GM12875 (cell line): Measurements from ENCODE around the gene PHRF1.

ENCODE experiments used
- H3K4me3 ChIP-seq: one replicate; pipeline ENCODE4 v1.5.1; 2011; ENCODE audit warnings: low read depth, low read length, control low read depth
- TF ChIP-seq, protein P1 (sequence below): IDR thresholded peaks from 2 replicates; pipeline ENCODE4 v1.5.1; 2011; ENCODE audit warnings: low read depth, mild to moderate bottlenecking, control low read depth, inconsistent platforms, low read length, moderate library complexity, borderline replicate concordance; ENCODE audit not compliant: insufficient read depth

Gene PHRF1

DNA sequence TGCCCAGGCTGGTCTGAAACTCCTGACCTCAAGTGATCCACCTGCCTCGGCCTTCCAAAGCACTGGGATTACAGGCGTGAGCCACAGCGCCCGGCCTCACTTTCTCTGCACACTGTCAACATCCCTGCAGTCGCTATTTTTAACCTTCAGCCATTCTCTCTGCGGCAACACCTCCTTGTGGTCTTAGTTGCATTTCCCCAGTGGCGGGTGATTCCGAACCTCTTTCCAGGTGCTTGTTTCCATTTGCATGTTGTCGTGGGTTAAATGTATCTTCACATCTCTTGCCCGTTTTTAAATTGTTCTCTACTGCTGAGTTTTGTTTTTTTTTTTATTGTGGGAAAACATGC, 52.9 kb downstream of the PHRF1 start:
- TF ChIP-seq, protein P1, sequence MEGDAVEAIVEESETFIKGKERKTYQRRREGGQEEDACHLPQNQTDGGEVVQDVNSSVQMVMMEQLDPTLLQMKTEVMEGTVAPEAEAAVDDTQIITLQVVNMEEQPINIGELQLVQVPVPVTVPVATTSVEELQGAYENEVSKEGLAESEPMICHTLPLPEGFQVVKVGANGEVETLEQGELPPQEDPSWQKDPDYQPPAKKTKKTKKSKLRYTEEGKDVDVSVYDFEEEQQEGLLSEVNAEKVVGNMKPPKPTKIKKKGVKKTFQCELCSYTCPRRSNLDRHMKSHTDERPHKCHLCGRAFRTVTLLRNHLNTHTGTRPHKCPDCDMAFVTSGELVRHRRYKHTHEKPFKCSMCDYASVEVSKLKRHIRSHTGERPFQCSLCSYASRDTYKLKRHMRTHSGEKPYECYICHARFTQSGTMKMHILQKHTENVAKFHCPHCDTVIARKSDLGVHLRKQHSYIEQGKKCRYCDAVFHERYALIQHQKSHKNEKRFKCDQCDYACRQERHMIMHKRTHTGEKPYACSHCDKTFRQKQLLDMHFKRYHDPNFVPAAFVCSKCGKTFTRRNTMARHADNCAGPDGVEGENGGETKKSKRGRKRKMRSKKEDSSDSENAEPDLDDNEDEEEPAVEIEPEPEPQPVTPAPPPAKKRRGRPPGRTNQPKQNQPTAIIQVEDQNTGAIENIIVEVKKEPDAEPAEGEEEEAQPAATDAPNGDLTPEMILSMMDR, result no peak
- no peak overlapping the region for H3K4me3 ChIP-seq

DNA sequence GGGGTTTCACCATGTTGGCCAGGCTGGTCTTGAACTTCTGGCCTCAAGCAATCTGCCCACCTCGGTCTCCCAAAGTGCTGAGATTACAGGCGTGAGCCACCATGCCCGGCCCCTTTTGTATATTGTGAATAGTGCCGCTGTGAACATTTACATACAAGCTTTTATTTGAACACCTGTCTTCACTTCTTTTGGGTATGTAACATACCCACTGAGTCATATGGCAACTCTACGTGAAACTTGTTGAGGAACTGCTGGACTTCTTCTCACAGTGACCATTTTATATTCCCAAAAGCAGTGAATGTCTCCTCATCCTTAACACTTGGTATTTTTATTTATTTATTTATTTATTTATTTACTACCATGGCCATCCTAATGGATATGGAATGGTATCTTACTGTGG, 54.6 kb downstream of the PHRF1 start:
- H3K4me3 ChIP-seq, result no peak overlapping the region
- TF ChIP-seq, protein P1, result no peak

DNA sequence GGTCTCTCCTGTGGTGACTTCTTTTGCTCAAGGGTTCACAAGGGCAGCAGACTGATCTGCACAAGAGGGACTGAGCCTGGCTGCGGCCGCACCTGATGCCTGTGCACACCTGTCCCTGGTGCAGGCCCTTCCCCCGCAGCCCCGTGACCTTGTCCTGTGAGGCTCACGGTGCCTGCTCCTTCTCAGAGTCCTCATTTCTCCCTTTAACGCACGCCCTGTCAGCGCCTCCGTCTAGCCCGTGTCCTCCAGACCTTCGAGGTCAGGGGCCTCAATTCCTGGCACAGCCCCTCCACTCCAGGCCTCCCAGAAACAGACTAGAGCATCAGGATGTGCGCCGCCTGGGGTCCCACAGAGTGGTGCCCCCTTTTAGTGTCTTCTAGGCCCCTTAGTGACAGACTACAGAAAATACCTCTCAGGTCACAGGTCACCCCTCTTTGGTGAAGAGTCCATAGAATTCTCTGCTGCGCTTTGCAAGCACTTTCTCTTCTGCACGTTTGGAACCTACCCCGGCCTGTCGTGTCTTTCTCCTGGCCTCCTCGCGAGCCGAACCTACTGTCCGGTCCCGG, 59.8 kb downstream of the PHRF1 start:
- TF ChIP-seq, protein P1, result no peak

DNA sequence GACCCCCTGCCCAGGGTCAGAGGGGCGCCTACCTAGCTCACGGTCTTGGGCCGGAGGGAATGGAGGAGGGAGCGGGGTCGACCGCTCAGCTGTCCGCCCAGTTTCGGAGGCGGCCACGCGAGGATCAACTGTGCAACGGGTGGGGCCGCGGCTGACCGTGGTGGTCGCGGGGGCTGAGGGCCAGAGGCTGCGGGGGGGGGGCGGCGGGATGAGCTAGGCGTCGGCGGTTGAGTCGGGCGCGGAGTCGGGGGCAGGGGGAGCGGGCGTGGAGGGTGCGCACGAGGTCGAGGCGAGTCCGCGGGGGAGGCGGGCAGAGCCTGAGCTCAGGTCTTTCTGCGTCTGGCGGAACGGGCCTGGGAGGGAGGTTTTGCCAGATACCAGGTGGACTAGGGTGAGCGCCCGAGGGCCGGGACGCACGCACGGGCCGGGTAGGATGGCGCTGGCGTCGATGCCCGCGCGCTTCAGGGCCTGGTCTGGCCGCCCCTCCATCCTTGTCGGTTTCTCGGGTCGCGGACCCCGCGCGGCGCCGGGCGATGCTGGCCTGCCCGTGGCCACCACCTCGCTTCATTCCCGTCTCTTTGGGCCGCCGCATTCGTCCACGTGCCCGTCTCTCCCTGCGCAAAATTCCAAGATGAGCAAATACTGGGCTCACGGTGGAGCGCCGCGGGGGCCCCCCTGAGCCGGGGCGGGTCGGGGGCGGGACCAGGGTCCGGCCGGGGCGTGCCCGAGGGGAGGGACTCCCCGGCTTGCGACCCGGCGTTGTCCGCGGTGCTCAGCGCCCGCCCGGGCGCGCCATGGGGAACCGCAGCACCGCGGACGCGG, 60.5 kb downstream of the PHRF1 start, which contains the start of gene DRD4:
Gene DRD4 (plus strand): TSS at position 759 of the 822 bp plus-strand sequence. CDS start 36 bp downstream, at position 795.
- TF ChIP-seq, protein P1, result no peak
- H3K4me3 ChIP-seq, result no peak within 1 kb of the TSS

More for the DNA sequence above, 59.8 kb downstream of the PHRF1 start:
- no peak overlapping the region for H3K4me3 ChIP-seq

DNA sequence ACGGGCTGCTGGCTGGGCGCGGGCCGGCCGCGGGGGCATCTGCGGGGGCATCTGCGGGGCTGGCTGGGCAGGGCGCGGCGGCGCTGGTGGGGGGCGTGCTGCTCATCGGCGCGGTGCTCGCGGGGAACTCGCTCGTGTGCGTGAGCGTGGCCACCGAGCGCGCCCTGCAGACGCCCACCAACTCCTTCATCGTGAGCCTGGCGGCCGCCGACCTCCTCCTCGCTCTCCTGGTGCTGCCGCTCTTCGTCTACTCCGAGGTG, 61.0 kb downstream of the PHRF1 start:
- no peak overlapping the region for H3K4me3 ChIP-seq
- TF ChIP-seq, protein P1, result no peak

DNA sequence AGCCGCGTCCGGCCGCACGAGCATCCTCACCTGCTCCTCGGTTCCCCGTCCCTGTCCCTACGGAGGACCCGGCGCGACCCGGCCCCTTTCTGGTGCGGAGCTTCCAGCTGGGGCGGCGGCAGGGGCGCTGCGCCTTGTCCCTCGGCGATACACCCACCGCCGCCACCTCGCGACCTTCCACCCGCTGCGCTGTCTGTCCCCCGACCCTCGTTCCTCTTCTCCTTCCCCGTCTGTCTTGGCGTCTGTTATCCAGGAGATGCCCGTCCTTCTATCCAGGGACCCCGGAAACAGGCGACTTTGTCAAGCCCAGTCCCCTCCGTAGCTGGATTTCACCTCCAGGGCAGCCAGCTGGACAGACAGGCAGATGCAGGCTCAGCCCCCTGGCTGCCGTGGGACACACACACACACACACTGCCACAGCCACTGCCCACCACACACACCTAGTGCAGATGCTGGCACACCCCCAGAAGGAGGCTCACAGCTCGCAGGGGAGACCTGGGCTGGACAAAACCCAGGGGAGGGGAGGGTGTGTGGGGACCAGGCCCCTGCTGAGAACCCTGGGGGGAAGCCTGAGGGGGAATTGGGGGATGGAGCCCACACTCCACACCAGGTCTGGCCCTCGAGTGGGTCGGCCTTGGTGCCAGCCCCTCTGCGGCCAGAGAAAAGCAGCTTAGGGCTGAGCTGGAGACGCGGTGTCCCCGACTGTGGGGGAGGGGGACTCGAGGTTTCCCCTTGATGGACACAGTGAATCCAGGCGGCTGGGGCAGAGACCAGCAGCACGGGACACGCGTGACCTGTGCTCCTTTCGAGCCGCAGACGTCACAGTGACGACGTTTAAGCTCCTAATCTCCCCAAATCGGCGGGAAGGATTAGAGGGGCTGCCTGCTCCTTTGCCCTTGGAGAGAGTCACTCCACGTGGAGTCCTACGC, 61.6 kb downstream of the PHRF1 start:
- TF ChIP-seq, protein P1, result no peak

More for the DNA sequence above, 61.6 kb downstream of the PHRF1 start:
- H3K4me3 ChIP-seq, result no peak overlapping the region
